Activated naive CD8-positive, alpha-beta T cell treated with anti-CD3 and anti-CD28 coated beads, Interleukin-2, amount 50 U/mL, for 16 hours (primary cell): Measurements from ENCODE around the gene PCYT2.

Experiments
- DNase-seq: peaks from one replicate; pipeline ENCODE4 v3.0.0-alpha.2; 2020; ENCODE audit warnings: low read depth, low spot score

PCYT2 gene

DNA sequence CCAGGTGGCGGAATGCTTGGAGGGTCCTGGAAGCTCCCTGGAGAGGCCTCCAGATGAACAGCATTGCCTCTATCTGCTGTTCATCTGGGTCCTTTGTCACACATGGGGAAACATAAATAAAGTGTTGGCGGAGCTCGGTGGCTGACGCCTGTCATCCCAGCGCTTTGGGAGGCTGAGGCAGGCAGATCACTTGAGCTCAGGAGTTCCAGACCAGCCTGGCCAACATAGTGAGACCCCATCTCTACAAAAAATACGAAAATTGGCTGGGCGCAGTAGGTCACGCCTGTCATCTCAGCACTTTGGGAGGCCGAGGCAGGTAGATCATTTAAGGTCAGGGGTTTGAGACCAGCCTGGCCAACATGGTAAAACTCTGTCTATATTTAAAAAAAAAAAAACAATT lies 33.7 kb upstream of the PCYT2 start:
- DNase-seq = no peak

- DNase-seq = no peak
Observed at GRCh38 chr17:81942167-81942553, 31.0 kb upstream of the PCYT2 start.

GRCh38 chr17:81941484-81942166 lies 30.4 kb upstream of the PCYT2 start:
- DNase-seq = no peak

GRCh38 chr17:81940538-81941483 lies 29.6 kb upstream of the PCYT2 start:
- no peak for DNase-seq

DNA sequence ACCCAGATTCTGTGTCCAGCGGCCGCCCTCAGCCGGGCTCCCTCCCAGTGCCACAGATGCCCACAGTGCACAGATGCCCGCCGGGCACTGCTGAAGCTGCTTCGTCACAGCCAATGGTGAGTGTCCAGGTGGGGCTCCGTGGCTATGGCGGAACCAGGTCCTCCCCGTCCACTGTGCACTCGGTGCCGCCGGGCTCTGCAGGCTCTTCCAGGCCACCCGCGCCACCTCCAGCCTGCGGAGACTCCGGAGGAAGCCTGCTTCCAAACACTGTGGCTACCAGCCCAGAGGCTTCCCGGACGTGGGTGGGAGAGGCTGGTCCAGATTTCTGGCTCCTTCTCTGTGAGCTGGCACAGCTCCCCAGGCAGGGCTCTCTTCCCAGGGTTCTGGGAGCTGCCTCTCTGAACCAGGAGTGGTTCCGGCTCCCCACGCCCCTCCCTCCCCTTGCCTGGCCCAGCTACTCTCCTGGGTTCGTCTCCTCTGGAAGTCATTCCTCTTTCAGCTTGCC lies 28.7 kb upstream of the PCYT2 start:
- DNase-seq = no peak

- DNase-seq = no peak
Observed at GRCh38 chr17:81939218-81939617, 28.0 kb upstream of the PCYT2 start.

DNA sequence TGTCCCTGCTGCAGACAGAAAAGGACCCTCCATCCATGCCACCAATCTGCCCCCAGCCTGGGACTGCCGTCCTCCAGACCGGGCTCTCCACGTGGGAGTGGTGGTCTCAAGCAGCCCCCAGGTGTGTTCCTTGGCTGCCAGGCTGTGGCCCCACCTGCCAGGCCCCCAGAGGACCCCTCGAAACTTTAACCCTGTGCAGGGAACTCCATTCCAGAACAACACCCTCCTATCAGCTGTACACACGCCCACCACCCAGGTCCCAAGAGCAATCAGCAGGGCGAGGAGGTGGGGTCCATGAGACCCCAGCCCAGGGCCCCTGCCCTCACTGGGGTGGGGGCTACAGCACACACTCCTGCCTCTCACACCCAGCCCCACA lies 24.5 kb upstream of the PCYT2 start:
- no peak for DNase-seq

DNA sequence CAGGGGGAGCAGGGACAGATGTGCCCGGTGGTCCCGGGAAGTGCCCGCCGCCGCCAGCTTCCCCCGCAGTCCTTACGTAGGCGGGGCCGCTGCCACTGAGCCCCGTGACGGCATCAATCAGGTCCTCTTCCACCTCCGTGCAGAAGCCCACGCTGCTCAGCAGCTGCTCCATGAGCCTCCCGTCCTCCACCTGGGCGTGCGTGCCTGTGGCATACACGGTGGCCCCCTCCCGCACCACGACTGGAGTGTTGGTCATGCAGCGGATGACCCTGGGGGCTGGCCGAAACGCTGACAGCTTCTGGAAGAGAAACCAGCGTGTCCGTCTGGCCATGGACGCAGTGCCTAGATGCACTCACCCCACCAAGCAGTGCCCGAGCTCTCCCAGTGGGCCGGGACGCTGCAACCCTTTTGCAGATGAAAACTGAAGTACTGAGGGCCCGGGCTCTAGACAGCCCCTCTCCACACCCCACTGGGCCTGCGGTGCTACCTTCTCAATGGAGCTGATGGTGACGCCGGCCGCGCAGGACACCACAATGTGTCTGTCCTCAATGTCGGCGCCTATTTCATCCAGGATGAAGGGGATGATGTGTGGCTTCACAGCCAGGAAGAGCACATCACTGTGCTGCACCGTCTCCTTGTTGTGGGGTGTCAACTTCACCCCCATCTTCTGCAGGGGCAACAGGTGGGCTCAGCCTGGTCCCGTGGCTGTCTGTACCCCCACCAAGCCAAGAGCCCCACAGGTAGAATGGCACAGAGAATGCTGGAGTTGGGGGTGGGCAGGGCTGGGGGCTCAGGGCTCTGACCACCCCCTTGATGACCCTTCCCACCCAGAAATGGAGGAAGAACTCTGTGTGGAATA lies 23.9 kb upstream of the PCYT2 start:
- DNase-seq = no peak

GRCh38 chr17:81934098-81934757 lies 23.0 kb upstream of the PCYT2 start:
- no peak for DNase-seq

GRCh38 chr17:81933178-81933699 lies 22.0 kb upstream of the PCYT2 start:
- no peak for DNase-seq

DNA sequence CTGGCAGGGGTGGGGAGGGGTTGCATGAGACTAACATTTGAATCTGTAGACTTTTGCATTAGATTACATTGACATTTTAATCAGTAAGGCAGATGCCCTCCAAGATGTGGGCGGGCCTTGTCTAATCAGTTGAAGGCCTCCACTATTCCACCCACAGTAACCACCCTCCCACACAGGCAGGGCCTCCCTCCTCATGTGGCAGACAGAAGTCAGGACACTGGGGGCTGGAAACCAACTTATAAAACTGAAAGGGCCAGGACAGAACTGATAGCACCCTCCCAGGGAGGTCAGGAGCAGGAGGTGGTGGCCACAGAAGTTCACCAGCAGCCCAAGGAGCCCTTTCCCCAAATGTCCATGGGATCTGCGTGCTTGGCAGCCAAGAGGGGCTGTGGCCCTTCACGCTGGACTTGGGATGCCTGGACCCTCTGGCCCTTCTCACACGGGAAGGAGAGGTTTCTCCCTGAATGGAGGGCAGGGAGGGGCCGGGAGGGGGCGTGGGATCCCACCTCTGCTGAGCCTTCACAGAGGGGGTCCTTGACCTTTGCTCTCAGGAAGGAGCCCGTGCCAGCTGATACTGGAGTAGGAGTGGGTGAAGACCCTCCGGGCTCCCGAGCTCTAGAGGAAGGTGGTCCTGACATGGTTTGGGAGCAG lies 21.3 kb upstream of the PCYT2 start:
- DNase-seq = no peak

DNA sequence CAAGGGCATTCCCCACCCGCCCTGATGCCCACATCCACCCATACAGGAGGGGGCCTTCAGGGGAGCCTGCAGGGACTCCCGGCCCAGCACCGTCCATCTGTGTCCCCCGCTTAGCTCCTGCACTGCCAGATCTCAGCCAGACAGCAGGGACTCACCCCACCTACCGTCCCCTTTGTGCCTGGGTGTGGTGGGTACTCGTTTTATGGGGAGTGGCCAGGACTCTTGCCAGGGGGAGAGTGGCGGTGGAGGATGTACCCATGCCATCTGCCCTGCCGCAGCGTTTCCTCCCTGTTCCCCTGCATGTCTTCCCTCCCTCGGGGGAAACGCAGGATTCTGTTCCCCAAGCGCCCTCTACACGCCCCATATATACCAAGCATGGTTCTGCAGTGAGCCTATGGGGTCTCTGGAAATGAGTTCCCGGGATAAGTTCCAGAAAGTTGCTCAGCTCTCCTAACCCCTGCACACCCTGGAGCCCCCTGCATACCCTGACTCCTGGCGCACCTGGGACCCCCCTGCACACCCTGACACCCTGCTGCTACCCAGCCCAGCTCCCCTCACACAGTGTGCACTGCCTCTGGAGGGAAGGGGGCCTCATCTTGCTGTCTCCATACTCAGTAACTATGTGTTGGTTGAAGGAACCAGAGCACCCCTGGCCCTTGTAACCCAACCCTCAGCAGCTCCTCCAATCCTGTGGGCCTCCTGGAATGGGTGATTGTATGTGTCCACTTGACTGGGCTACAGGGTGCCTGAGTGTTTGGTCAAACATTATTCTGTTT lies 20.5 kb upstream of the PCYT2 start:
- no peak for DNase-seq

GRCh38 chr17:81931189-81931556 lies 20.0 kb upstream of the PCYT2 start:
- DNase-seq = no peak

DNA sequence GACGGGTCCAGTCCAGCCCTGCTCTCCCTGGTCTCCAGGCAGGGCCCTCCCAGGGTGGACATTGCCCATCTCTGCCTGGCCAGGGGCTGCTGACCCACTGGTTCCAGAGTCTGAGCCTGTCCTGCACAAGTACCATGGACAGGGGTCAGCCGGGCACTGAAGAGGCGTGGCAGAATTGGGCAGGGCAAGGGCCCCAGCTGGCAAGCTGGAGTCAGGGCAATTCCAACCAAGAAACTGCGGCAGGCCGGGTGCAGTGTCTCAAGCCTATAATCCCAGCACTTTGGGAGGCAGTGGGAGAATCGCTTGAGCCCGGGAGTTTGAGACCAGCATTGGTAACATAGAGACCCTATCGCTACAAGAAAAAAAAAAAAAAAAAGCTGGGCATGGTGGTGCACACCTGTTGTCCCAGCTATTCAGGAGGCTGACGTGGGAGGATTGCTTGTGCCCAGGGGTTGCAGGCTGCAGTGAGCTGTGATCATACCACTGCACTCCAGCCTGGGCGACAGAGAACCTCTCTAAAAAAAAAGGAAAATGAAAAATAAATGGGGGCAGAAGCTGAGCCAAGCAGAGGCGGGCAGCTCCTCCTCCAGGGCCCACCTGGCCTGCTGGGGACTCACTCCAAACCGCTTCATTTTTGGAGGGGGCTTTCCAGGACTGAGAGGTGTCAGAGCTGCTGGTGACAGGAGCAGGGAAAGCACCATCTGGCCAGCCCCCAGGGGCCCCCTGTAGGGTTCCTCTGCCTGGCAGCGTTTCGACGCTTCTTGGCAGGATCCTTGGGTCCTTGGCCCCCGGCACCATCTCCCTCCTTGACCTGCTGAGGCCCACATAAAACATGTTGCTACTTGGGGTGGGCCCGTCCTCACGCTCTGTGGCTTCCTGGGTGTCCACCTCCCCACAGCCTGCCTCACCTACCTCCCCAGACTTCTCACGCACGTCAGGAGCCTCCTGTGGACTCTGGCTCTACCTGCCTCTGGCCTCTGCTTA lies 19.2 kb upstream of the PCYT2 start:
- no peak for DNase-seq

- no peak for DNase-seq
Observed at GRCh38 chr17:81929253-81930141, 18.3 kb upstream of the PCYT2 start.

DNA sequence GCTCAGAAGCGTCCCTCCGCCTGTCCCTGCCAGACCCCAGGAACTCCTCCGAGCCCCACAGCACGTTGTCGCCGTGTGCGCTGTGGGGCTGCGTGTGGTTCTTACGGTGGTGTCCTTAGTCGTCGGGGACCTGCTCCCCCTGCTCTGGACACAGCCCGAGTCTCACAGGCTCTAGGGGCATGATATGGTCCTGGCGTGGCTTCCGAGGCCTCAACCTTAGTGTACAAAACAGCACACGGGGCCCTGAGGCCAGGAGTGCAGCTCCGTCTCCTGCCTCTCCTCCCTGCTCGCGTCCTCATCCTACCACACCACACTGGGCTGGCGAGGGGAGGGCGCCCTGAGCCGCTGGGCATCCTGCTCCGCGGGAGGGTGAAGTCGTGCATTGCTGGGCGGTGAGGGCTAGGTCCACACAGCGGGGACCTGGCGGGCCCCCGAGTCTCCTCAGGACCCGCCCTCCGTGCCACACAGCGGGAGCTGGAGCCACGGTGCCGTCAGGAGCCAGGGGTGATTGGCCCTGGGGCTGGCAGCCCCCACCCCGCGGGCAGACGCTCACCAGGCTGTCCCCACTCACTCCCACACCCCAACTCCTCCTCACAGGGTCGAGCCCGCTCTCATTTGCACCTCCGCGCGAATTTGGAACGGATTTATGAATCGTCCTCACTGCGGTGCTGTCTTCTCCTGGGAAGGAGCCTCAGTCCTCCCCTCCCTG lies 17.5 kb upstream of the PCYT2 start:
- no peak for DNase-seq
